ENCODE measurements around the gene AGAP9.

The AGAP9 gene

DNA sequence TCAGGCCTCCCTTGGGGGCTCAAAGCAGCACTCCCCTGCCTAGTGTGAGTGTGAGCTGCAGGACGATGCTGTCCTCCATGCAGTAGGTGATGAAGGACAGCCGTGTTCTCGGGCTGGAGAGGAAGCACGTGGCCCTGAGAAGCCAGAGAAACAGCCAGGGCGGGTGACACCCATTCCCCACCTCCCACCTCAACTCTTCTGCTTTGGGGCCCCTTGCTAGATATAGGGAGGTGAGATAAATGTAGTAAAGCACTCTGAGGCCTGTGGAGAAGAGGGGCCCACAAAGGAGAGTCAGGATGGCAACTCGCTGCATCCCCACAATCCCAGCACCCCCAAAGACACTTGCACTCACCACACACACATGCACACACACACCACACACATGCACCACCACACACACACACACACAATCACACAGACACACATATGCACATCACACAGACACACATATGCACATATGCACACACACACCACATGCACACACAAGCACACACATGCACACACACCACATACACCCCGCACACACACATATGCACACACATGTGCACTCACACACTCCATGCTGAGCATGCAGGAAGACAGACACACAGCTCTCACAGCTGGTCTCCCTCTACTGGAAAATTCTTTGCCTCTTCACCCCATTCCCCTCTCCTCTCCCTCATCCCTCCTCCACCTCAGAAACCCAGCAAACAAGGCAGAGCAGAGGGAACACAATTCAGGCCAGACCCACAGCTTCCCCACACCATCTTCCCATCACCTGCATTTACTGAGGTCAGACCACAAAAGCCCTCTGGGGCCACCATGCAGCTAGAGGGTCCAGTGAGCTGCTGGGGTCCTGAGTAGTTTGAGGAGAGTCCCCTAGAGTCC, 70.1 kb downstream of the AGAP9 start:
- no peak for DNase-seq (ENCODE audit: low read depth)
- no peak for TF ChIP-seq MYC (IDR thresholded peaks at IDR 0.05; ENCODE audit: low read depth, low read length)
- TF ChIP-seq, protein P1, sequence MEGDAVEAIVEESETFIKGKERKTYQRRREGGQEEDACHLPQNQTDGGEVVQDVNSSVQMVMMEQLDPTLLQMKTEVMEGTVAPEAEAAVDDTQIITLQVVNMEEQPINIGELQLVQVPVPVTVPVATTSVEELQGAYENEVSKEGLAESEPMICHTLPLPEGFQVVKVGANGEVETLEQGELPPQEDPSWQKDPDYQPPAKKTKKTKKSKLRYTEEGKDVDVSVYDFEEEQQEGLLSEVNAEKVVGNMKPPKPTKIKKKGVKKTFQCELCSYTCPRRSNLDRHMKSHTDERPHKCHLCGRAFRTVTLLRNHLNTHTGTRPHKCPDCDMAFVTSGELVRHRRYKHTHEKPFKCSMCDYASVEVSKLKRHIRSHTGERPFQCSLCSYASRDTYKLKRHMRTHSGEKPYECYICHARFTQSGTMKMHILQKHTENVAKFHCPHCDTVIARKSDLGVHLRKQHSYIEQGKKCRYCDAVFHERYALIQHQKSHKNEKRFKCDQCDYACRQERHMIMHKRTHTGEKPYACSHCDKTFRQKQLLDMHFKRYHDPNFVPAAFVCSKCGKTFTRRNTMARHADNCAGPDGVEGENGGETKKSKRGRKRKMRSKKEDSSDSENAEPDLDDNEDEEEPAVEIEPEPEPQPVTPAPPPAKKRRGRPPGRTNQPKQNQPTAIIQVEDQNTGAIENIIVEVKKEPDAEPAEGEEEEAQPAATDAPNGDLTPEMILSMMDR (IDR thresholded peaks at IDR 0.05; ENCODE audit: low read depth, low read length) = no peak
- no peak for TF ChIP-seq POLR2A (IDR thresholded peaks at IDR 0.05; ENCODE audit: extremely low read depth, insufficient read length)
- TF ChIP-seq, protein P2, sequence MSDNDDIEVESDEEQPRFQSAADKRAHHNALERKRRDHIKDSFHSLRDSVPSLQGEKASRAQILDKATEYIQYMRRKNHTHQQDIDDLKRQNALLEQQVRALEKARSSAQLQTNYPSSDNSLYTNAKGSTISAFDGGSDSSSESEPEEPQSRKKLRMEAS (IDR thresholded peaks at IDR 0.05; ENCODE audit: low read depth, low read length) = peak; percentile 59; the same call in 1 of the 2 replicates
- H3K4me3 ChIP-seq (ENCODE audit: low read depth, low read length) = no peak overlapping the region

DNA sequence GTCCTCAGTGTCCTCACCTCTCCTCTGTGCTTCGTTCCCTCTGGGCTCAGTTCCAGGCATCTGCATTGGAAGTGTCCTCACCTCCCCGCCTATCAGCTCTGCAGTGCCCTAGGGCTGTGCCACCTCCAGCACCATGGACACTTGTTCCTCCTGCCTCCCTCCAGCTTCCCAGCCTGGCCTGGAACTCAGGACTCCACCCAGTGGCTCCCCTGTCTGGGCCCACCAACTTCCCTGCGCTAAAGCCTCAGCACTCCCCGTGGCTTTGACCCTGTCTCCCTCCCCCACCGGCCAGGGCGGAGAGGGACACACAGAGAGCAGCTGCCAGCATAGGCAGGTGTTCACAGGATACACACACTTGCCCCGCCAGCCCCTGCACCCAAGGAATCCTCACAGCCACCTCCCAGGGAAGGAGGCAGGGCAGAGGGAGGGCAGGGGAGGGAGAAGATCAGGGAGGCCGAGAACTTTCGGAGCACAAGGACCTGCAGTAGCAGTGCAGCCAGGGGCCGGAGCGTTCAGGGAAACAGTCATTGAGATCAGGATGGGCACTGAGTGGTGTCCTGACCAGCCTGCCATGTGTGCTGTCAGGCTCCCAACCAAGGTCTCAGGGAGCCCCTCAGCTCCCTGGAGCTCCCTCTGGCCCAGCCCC, 70.8 kb downstream of the AGAP9 start:
- no peak overlapping the region for H3K4me3 ChIP-seq (ENCODE audit: low read depth, low read length)
- TF ChIP-seq POLR2A (IDR thresholded peaks at IDR 0.05; ENCODE audit: extremely low read depth, insufficient read length) (no peak), MYC (IDR thresholded peaks at IDR 0.05; ENCODE audit: low read depth, low read length) (no peak)
- TF ChIP-seq, protein P2 (IDR thresholded peaks at IDR 0.05; ENCODE audit: low read depth, low read length) = no peak
- TF ChIP-seq, protein P1 (IDR thresholded peaks at IDR 0.05; ENCODE audit: low read depth, low read length) = no peak
- no peak for DNase-seq (ENCODE audit: low read depth)

DNA sequence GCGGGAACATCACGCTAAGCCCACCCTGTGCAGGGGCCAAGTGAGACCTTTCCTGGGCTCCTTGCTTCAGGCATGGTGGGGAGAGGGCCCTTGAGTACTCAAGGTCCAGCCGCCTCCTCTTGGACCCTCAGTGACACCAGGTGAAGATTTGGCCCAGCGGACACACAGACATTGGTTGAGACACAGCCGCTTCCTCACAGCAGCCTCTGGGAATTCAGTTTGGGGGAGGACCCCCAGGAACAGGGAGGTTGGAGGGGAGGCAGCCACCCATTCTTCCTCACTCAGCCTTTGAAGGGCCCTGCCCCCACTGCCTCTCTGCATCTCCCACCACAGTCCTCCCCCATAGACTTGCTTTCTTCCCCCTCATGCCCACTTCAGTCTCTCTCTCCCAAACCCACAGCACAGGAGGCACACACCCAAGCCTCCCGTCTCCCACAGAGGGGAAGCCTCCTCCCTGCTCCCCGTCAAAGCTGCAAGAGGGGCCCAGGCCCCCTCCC, 71.4 kb downstream of the AGAP9 start:
- TF ChIP-seq, protein P1 (IDR thresholded peaks at IDR 0.05; ENCODE audit: low read depth, low read length) = no peak
- no peak for TF ChIP-seq MYC (IDR thresholded peaks at IDR 0.05; ENCODE audit: low read depth, low read length)
- TF ChIP-seq, protein P2 (IDR thresholded peaks at IDR 0.05; ENCODE audit: low read depth, low read length) = no peak
- no peak for TF ChIP-seq POLR2A (IDR thresholded peaks at IDR 0.05; ENCODE audit: extremely low read depth, insufficient read length)
- DNase-seq (ENCODE audit: low read depth) = no peak
- no peak overlapping the region for H3K4me3 ChIP-seq (ENCODE audit: low read depth, low read length)

Data from NB4 (cell line).